A204.1 (cell line): Measurements from ENCODE around the gene CARD9.

Source experiments
- FAIRE-seq: peaks from 2 replicates; lab custom pipeline; 2012; peaks lifted over from hg19 to GRCh38; lab: Jason Lieb, UNC

Gene CARD9

DNA sequence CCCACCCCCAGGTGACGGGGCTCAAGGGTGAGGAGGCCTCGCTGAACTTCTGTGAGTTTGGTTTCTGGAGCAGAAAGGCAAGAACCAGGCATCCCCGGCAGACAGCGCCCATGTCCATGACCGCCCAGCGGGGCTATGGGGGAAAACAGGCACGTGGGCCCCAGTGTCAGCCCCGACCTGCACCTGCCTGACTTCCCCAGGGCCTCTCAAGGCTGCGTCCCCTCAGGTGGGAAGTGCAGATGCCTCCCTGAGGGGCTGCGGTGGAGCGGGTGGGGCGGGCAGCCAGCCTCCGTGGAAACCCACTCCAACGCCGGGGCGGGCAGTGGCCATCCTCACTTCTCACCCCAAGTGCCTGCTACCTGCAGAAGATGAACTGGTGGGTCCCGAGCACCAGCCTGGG is 6.9 kb upstream of the CARD9 start:
- FAIRE-seq: no peak

DNA sequence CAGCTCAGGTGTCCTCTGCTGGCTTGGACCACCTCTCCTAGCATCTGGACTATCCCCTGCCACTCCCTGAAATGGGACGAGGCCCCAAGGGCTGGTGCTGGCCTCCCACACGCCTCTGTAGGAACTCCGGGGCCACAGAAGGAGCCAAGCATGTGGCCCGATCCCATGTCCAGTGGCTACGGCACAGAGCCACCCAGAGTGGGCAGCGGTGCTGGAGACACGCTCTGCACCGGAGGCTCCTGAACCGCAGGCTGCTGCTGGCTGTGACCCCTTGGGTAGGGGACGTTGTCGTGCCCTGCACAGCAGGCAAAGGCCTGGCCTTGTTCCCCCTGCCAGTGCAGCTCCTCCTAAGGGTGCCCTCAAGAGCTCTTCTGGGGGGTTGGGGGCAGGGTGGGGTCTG is 6.4 kb upstream of the CARD9 start:
- no peak for FAIRE-seq

DNA sequence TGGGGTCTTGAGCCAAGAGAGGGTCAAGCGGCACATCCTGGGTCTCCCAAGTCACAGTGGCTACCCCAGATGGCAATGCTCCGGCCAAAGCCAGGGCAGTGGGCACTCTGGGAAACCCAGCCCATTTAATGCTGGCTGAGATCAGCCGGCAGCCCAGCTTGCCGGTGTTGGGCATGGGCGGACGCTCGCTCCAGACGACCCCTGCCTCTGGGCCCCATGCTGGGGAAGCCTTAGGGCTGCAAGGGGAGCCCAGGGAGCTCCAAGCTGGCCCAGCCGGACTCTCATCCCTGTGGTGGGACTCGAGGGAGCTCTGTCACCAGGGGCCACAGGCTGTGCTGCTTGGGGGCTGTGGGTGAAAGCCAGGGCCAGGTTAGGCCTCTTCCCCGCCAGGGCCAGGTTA is 5.9 kb upstream of the CARD9 start:
- no peak for FAIRE-seq

DNA sequence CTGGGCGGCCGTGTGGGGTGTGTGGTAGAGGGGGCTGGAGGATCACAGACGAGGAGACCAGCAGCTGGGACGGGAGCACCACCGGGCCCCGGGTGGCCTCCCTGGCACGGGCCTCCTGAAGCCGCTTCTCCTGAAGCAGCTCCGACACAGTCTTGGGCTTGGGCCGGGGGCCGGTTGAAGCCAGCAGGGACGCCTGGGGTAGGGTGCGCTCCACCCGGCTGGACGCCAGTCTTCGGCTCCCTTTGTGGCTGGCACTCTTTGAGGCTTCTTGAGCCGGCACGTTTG is 5.5 kb upstream of the CARD9 start:
- no peak for FAIRE-seq

DNA sequence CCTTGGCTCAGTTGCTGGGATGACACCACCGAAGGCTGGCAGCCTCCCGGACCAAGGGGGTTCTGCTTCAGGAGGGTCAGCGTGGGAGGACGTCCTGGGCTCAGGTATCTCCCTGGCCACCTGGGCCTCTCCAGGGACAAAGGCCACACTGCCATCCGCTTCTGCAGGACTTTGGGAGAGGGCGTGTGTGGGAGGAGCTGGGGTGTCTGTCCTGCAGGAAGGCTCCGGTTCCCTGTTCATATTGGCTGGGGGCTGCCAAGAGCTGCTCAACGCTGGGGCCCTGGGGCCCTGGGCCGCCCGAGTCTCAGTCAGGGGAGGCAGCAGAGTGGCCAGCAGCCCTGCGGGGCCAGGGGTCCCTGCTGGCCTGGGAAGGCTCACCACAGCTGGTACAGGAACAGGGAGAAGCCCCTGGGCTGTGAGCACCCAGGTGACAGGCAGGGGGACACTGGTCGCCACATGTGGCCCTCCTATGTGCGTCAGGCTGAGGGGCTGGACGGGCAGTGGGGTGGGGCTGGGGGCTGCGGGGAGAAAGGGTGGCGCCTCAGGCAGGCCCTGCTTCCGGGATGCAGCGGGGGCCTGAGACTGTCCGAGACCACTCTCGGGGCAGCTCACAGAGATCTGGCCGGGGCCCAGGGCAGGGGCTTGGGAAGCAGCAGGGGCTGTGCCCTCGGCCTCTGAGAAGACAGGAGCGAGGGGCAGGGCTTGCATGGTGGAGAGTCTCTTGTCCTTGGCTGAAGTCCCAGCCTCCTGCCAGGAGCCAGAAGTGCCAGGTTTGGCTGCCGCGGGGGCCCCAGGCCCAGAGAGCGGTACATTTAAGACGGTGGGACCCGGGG is 4.9 kb upstream of the CARD9 start:
- FAIRE-seq: no peak

DNA sequence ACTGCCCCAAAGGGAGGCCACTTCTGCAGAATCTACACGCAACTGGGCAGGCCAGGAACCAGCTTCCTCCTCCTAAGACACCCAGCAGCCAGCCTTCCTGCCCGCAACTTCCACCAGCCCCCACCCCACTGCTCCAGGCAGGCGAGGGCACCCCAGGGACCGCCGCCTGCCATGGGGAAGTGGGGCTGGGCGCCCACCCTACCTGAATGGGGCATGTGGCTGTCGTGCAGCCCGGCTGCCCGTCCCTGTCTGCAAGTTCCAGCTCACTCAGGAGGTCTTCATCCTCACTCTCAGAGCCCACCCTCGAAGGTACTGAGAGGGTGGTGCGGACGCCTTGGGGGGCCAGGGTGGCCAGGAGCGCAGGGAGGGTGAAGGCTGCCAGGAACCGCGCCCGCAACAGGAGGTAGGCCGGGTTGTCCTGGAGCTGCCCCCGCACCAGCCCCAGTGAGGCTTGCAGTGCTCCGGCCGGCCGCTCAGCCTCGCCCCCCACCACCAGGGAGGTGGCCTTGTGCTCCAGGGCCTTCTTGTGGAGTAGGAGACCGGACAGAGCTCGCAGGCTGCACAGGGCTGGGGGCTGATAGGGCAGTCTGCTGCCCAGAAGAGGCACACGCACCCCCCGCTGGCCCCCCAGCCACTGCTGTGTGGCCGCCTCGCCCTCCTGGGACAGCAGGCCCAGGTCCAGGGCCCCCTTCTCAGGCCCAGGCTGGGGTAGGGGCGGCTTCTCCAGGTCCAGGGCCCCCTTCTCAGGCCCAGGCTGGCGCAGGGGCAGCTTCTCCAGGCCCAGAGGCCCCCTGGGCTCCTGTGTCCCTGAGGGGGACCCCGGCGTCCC is 4.1 kb upstream of the CARD9 start:
- no peak for FAIRE-seq

DNA sequence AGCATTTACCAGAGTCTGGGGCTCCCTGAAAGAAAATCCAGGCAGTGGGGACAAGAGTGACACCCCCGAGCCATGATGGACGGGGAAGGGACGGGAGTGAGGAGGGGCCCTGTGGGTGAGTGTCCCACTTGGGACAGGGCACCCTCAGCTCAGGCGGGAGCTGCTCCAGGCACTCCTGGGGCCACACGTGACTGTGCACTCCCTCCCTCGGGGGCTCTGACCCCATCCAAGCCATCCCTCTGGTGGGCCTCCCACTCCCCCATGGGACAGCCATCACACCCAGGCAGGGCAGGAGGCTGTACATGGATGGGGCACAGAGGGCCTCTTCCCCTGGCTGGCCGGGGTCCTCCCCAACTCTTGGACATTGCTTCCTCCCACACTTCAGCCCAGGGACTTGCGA is 3.0 kb upstream of the CARD9 start:
- no peak for FAIRE-seq

DNA sequence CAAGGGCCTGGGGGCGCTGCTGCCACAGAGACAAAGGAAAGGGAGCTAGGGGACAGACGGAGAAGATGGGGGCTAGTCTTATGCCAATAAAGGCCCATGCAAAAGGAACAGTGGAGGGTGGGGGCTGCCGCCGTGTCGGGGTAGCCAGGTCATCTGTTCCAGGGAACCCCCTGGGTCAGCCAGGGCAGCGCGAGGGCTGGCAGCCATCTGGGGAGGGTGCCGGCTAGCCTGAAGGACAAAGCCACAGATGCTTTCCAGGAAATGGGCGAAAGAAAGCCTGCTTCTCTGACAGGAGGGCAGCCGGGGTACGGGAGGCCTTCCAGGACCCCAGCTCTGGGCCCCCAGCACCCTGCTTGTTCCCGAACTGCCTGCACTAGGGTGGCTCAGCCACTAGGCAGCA is 1.6 kb upstream of the CARD9 start:
- no peak for FAIRE-seq

DNA sequence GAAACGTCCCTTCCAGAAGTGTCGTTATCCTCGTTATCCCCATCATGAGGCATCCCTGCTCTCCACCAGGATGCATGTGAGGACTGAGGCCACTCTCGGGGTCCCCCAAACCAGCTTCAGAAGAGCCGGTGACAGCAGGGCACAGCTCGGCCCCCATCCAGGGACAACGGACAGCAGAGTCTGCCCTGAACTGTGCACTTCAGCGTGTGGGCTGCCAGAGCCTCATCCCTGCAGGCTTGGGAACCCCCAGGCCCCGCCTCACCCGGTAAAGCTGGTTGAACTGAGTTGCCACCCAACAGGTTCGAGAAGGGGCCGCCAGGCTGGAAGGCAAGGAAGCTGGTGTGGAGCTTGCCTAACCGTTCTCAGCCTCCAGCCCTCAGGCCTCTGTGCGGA is 710 bp upstream of the CARD9 start:
- FAIRE-seq: no peak

DNA sequence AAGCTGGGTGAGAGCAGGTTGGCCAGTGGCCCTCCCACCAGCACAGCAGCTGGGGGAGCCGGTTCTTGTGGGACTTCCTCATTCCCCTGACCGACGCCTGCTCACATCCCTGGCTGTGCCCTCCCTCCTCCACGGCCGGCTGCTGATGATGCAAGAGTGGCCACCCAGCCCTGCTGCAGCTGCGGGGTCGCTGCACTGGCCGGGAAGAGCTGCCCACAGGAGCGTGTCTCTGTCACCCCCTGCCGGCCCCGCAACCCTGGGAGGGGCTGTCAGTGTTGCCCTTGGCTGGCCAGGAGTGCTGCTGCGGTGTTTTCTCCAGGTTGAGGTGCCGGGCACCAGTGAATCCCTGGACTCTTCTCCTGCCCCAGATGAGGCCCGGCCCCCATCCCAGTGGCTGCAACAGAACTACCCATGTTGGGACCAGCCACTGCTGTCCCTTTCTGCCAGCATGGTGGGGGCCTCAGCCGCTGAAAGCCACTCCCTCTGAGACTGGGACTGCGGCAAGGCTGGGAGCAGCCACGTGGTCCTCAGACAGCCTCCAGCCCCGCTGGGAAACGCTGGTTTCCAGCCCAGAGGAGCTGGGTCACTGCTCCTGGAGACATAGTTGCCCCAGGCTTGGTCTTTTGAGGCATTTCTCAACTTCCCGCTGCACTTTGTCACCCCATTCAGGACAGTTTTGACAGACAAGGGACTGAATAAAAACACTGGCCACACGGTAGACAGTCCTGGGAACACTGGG is 739 bp downstream of the CARD9 start:
- no peak for FAIRE-seq

DNA sequence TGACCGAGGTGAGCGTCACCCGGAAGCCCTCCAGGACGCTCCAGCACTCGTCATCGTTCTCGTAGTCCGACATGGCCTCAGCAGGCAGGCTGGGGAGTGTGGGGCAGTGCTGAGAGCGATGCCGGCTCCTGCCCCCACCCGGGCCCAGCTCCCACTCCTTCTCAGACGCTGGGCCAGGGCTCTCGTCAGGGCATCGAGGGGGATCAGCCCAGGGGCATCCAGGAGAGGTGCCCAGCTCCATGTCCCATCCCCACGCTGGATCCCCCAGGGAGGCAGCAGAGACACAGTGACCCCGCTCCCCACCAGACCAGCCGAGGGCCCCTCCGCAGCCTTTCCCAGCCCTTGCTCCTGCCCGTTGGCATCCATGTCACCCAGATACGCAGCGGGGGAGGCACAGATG is 1.5 kb downstream of the CARD9 start:
- FAIRE-seq: no peak

DNA sequence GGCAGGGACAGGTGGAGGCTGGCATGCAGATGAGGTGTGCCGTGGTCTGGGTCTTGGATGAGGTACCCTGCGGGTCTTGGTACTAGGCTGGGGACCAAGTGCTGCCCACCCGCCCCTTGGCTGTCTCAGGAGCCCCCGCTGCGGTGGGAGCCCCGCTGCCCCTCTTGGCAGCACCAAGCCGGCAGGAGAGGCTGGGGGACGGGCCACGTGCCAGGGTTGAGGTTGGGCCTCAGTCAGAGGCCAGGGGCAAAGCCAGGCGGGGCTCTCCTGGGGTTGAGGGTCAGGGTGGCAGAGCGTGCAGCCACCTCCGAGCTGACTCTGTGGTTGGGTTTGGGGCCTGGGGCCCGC is 2.0 kb downstream of the CARD9 start:
- no peak for FAIRE-seq

DNA sequence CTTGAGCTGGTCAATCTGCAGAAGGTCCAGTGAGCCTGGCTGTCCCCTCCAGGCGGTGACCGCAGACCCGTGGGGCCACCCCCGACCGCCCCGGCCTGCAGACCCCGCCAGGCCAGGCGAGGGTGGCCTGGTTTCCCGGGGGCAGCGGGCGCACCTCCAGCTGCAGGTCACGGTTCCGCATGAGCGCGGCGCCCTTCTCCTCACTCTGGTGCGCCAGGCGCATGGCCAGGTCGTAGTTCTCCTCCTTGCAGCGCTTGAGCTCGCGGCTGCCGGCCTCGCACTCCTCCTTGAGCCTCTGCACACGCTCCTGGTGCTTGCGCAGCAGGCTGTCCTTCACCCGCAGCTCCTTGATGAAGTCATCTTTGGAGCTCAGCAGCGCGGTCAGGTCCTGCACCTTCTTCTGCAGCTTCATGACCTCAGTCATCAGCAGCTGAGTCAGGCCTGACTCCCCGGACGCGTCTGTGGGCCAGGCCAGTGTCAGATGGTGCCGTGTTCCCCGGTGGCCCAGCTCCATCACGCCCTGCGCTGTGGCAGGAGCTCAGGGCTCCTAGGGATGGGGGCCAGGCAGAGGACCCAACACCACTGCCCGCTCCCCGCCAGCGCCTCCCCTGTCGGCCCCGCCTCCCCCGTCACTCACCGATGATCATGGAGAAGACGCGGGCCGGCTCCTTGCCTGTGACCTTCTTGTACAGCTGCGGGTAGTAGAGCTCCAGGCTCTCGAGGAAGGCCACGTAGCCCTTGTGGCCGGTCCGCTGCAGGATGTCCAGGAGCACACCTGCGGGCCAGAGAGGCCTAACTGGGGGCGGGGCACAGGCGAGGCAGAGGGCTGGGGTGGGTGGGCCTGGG is 2.6 kb downstream of the CARD9 start:
- no peak for FAIRE-seq

DNA sequence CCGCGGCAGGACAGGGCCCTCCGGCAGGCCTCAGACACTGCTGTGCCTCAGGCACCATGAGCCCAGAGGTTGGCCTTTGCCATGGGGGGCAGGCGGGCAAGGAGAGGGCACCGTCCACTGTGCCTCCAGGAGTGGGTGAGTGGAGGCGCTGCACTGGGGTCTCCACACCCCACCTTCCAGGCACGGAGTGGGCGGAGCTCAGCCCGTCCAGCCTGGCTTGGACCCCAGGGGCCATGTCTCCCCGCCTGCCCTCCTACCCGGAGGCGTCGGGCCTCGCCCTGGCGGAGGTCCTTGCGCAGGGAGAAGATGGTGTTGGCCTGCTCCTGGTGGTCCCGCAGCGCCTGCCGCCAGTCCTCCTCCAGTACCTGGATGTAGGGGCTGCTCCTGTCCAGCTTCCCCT is 3.4 kb downstream of the CARD9 start:
- no peak for FAIRE-seq

DNA sequence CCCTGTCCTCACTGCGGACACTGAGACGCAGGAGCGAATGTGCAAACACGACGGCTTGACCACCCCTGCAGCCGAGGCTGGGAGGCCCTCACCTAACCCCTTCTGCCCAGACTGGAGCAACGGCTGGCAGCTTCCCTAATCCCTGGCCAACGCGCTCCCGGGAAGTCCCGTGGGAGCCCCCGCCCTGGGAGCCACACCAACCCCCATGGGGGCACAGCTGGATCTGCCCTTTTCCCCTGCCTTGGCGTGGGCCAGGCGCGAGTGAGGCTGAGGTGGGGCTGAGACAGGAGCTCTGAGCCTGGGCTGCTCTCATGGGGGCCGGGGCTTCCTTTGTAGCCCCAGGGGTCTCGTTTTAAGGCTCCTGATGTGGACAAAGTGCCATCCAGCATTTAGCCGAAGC is 5.3 kb downstream of the CARD9 start:
- no peak for FAIRE-seq

DNA sequence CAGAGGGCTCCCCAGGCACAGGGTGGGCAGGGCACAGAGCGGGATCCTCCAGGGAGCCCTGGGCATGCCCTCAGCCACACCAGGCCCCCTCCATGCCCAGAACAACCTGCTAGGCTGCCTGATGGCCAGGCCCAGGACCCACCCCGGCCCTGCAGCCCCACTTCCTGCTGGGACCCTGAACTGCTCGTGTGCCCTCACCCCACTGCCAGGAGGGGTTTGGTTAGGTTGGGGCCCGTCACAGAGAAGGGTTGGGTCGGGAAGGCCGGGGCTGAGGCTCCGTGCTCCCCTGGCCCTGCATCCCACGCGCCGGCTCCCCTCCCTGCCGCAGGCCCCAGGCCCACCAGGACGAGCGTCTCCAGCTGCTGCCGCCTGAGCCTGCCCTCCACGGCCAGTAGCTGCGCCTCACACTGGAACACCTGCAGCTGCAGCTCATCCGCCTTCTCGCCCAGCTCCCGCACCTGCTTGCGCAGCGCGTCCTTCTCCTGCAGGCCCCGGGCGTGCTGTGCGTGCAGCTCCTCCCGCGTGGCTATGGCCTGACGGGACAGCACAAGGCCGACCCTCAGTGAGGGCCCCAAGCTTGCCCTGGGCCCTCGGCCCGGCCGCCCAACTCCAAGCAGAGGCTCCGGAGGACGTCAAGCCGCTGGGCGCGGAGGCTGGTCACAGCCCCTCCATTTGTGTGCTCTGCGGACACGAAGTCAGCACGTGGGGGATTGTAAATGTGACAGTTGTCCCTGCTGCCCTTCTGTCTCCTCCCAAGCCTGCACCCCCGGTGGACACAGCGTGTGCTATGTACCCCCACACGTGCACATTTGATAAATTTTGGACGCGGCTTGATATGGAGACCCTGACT is 5.9 kb downstream of the CARD9 start:
- FAIRE-seq: no peak

DNA sequence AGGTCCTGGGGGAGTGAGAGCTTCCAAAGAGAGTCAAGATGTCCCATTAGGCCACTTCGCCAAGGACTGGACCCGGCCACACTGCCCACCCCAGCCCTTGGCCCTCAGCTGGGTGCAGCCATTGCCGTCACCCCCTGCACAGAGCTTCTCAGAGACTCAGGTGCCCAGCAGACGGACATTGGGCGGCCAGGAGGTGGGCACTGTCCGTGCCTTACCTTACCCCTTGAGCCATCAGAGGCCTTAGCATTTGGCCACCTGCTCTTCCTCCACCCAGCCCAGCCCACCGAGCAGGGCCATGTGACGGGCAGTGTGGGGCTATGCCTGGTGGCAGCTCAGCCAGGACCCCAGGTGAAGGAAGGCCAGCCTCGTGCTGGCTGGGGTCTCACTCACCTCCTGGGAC is 6.6 kb downstream of the CARD9 start:
- no peak for FAIRE-seq

DNA sequence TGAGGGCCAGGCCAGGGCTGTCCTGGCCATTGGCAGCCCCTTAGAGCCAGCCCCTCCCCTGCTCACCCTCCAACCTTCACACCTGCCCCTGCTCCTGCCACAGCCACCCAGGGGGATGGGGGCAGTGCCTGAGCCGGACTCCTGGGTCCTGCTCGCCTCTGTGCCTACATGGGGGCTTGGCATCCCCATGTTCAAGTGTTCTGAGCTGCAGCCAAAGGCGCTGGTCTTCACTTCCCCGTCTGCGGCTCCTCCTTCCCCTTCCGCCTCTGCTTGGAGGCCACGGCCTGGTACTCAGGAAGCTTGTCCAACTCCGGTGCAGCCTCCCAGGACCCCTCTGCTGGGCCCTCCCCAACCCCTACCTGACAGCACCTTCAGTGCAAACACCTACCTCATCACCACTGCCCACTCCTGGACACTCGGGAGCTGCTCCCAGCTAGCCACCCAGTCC is 7.7 kb downstream of the CARD9 start:
- no peak for FAIRE-seq

DNA sequence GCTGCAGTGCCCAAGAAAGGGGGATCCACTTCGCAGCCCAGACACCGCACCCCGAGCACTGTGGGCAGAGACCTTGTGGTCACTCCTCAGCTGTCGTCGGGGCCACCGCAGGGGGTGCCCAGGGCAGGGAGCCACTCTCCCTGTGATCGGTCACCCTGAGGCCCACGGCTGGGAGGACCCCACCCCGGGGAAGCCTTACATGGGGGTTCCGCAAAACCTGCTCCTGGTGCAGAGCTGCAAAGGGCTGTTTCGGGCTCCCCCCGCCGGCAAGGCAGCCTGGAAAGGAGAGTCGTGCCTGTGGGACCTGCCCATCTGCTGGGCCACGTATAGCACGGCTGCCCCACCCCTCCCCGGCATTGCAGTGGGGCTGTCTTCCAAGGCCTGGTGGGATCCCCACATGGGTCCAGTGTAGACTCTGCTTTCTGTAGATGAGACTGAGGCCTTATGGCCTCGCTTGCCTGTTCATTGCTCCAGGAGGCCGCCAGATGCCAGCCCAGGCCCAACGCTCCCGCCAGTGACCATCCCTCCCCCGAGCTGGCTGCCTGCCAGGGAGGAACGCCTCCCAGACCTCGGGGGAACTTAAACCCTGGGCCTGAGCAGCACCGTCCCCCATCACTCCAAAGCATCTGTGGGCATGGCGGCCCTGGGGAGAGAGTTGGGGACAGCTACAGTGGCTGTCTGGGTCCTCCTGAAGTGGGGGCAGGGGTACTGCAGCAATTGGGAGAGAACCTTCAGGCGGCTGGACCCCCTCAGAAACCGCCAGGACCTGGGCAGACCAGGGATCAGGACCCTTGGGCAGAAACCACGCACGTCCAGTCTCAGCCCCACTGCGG is 8.3 kb downstream of the CARD9 start:
- no peak for FAIRE-seq

DNA sequence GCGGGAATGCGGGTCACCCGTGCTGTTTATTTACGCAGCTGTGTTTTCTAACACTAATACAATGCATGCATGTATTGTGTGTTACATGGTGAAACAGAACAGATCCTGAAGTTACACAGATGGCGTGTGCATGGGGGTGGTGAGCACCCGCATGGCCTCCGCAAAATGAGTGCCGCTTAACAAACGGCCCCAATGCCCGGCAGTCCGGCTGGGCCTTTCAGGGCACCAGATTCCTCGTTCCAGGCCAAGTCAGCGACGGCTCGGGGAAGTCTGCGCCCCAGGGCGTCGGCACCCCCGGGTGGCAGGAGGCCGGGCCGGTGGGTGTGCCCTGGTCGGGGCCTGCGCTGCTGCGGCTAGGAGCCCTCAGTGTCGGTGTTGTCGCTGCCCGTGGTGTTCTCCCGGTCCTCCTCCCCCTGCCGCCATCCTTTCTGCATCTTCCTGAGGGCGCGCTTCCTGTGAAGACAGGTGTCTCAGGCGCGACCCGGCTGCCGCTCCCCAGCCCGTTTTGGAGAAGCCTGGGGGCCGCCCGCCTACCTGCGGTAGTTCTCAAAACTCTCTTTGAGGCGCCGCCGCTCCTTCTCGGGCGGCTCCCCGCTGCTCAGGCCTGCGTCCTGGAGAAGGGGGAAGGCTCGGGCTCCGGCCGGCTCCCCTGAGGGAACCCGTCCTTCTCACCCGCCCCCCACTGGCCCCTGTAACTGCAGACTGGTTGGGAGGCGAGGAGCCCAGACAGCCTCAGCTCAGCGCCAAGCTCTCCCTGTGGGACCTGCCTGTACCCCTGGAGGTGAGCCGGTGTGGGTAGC is 9.3 kb downstream of the CARD9 start:
- FAIRE-seq: no peak
